ENCODE results near the gene MEX3A. TPM values are rescaled to one million over a fixed set of nuclear protein-coding genes. Genes with fewer than 3 reads are reported as not detected.

Gene MEX3A
- total and polyA plus RNA-seq, 2 donors (not counting 3 experiments of a cell fraction or from before 2014, with no cell fraction given), result 20.2 to 23.6 TPM

DNA sequence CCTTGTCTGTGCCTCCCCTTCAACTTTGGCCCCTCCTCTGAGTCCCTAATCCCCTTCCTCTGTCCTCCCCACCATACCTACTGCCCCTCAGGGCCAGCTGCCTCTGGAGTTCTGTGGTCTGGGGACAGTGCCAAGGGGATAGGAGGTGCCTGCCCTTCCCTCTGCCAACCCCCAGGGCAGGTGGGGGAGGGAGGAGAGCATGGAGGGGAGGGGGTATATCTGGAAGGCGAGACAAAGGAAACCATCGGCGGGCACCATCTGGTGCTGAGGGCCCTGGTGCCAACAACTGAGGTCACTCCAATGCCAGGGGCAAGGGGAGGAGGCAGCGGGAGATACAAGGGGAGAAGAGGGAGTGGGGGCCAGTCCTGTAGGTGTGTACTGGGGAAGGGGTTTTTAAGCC is 11.7 kb downstream of the MEX3A start:
- Histone ChIP-seq H3K36me3 (ENCODE audit: control insufficient read depth in 2 of 2, extremely low read depth in 1 of 2, insufficient read depth in 2 of 2, low read length in 2 of 2) (peaks cover 0 to 15% of the 10 kb centered on the region in 2 experiments), H3K9ac (replicated peaks; ENCODE audit: extremely low read depth, insufficient read depth, low read length) (no peak overlapping the region), H2AFZ (ENCODE audit: low read depth, low read length) (no peak overlapping the region), H3K27me3 (ENCODE audit: control insufficient read depth in 2 of 2, insufficient read depth in 2 of 2, low read length in 2 of 2) (no peaks in the 10 kb centered on the region), H4K20me1 (replicated peaks; ENCODE audit: control insufficient read depth, extremely low read depth, insufficient read depth, low read length) (no peaks in the 10 kb centered on the region), H3K79me2 (ENCODE audit: control insufficient read depth, insufficient read depth, low read length) (no peaks in the 10 kb centered on the region), H3K9me1 (replicated peaks; ENCODE audit: control insufficient read depth, extremely low read depth, insufficient read depth, low read length) (no peaks in the 10 kb centered on the region), H3K27ac (ENCODE audit: insufficient read depth, low read depth, low read length) (no peak overlapping the region), H3K4me2 (ENCODE audit: insufficient read depth, low read length) (no peak overlapping the region), H3K9me3 (replicated peaks; ENCODE audit: control insufficient read depth, insufficient read depth, low read length) (no peaks in the 10 kb centered on the region), H3K4me3 (replicated peaks in 1 of 3; ENCODE audit: insufficient read depth in 1 of 3, low read depth in 1 of 3, low read length in 3 of 3) (no peak overlapping the region), H3K4me1 (ENCODE audit: control insufficient read depth, extremely low read depth, insufficient read depth, low read length) (peaks cover 6% of the 10 kb centered on the region)
- no TSS peak for BruUV-seq (replicated peaks)
- intact Hi-C loops (cut with micrococcal nuclease) (no loop called here), dilution Hi-C loops (cut with MboI; ENCODE audit: extremely low pct_ligation_motif_present, low sequenced_read_pairs) (no loop called here)
- DNase-seq (ENCODE audit: low read depth, low spot score) (no peak), FAIRE-seq (no peak)
- CTCF ChIA-PET, result interaction anchor here (1.4 kb wide), 1 partner anchor 154 kb away, joined by 3 read pairs; no protein-coding TSS in a partner anchor
- TF ChIP-seq POLR2A (IDR thresholded peaks at IDR 0.05; ENCODE audit: low read depth, low read length) (no peak), POLR2AphosphoS5 (IDR thresholded peaks at IDR 0.05; ENCODE audit: insufficient read depth, low read depth, low read length) (no peak), GATA2 (IDR thresholded peaks at IDR 0.05; ENCODE audit: insufficient read depth, insufficient read length, low read depth, low read length) (no peak), FOS (IDR thresholded peaks at IDR 0.05; ENCODE audit: borderline replicate concordance, insufficient read depth, low read length) (no peak), EZH2 (IDR thresholded peaks at IDR 0.05; ENCODE audit: borderline replicate concordance, low read depth, low read length, severe bottlenecking) (no peak), MYC (IDR thresholded peaks at IDR 0.05; ENCODE audit: low read depth, low read length) (no peak), JUN (IDR thresholded peaks at IDR 0.05; ENCODE audit: borderline replicate concordance, insufficient read depth, insufficient read length, low read depth) (no peak)
- TF ChIP-seq, protein P1, sequence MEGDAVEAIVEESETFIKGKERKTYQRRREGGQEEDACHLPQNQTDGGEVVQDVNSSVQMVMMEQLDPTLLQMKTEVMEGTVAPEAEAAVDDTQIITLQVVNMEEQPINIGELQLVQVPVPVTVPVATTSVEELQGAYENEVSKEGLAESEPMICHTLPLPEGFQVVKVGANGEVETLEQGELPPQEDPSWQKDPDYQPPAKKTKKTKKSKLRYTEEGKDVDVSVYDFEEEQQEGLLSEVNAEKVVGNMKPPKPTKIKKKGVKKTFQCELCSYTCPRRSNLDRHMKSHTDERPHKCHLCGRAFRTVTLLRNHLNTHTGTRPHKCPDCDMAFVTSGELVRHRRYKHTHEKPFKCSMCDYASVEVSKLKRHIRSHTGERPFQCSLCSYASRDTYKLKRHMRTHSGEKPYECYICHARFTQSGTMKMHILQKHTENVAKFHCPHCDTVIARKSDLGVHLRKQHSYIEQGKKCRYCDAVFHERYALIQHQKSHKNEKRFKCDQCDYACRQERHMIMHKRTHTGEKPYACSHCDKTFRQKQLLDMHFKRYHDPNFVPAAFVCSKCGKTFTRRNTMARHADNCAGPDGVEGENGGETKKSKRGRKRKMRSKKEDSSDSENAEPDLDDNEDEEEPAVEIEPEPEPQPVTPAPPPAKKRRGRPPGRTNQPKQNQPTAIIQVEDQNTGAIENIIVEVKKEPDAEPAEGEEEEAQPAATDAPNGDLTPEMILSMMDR (IDR thresholded peaks at IDR 0.05; ENCODE audit: extremely low read depth in 1 of 2, insufficient read depth in 1 of 2, low read depth in 1 of 2, low read length in 2 of 2), result no peak
- TF ChIP-seq, protein P2, sequence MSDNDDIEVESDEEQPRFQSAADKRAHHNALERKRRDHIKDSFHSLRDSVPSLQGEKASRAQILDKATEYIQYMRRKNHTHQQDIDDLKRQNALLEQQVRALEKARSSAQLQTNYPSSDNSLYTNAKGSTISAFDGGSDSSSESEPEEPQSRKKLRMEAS (IDR thresholded peaks at IDR 0.05; ENCODE audit: insufficient read depth, insufficient read length), result no peak
- POLR2A ChIA-PET, result no interaction called here

Measured in endothelial cell of umbilical vein (primary cell).